SK-N-MC (cell line): Measurements from ENCODE around the gene COMMD9.

ENCODE experiments used
- EZH2 ChIP-seq: fragments of 200-600 bp; sonication (generic); IDR thresholded peaks from one replicate; pipeline ENCODE4 v1.6.1; 2017; ENCODE audit warnings: antibody characterized with exemption
- FOXP2 ChIP-seq: optimal IDR thresholded peaks from 2 replicates; pipeline ENCODE3; 2011; ENCODE audit warnings: mild to moderate bottlenecking, moderate library complexity; ENCODE audit not compliant: insufficient read depth; ENCODE audit errors: extremely low read length, control extremely low read depth
- POLR2AphosphoS5 ChIP-seq: IDR thresholded peaks from 2 replicates; pipeline ENCODE4 v1.6.1; 2012; ENCODE audit warnings: mild to moderate bottlenecking, low read depth, low read length, borderline replicate concordance

DNA sequence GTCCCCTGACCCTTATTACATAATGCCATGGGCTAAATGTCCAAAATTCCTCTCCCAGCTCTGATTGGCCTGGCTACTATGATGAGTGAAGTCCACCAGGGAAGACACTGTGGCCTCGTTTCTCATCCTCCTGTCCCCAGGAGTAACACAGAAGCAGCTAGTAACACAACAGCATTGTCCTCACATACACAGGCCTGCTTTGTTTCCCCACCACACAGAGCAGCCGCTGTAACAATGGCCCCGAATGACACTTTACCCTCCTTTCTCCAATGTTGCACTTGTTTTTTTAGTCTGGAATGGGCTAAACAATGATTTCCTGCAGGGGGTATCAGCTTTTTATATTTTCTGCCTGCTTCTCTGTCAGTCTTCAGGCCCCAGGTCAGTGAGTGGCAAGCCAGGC is 6.7 kb upstream of the COMMD9 start, which contains the start of gene PRR5L:
- TF ChIP-seq POLR2AphosphoS5 (no peak), EZH2 (no peak), FOXP2 (no peak)
